GM21786 (cell line): ENCODE measurements around the gene B3GALT5.

ENCODE experiments used
- ATAC-seq: cut with Tn5 transposase; IDR thresholded peaks from one replicate; pipeline ENCODE4 v1.9.1; 2021; ENCODE audit not compliant: unreplicated experiment

Gene B3GALT5

DNA sequence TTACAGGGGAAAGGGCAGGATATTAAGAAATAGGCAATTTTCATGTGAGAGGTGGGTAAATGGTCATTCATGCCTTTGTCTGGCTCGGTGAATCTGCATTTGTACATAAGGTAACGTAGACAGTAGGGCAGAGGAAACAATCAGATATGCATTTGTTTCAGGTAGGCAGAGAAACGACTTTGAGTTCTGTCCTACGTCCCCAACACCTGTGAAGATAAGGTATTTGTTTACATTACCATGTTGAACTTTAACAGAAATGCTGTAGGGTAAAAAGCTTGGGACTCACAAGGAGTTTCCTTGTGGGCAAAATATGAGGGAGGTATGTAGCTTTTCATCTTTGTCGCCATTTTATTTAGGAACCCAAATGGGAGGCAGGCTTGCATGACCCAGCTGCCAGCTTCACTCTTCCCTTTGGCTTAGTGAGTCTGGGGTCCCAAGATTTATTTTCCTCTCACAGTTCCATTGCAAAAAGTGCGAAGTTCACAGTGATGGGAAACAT, 31.4 kb downstream of the B3GALT5 start:
- ATAC-seq = no peak

DNA sequence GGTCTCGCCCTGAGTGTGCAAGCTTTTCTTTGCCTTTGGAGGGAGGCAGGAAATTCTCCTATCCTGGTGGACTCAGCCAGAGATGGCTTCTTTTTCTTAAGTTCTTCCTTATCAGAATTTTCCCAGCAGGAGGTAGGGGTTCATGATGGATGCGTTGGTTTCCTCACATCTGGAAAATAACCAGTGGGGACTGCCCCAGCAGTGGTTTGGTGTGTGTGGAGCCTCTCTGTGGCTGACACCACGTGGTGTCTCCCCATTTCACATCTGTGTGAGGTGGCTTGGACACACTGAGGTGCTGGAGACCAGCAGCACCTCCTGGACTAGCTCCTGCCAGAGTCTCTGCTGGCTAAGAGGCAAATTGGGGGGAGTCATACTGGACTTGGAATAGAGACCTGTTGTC, 32.6 kb downstream of the B3GALT5 start:
- no peak for ATAC-seq

DNA sequence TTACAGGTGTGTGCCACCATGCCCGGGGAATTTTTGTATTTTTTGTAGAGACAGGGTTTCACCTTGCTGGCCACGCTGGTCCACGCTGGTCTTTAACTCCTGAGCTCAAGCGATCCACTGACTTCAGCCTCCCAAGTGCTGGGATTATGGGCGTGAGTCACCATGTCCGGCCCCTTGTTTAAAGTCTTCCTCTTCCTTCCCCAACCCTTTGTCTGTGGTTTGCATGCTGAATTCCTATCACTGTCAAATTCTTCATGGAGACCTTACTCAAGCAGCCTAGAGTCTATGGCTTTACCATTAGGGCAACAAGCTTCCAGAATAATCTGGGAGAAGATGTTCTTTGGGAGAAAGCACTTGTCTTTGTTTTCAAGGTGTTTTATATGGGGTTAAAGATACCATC, 34.7 kb downstream of the B3GALT5 start:
- ATAC-seq = no peak

DNA sequence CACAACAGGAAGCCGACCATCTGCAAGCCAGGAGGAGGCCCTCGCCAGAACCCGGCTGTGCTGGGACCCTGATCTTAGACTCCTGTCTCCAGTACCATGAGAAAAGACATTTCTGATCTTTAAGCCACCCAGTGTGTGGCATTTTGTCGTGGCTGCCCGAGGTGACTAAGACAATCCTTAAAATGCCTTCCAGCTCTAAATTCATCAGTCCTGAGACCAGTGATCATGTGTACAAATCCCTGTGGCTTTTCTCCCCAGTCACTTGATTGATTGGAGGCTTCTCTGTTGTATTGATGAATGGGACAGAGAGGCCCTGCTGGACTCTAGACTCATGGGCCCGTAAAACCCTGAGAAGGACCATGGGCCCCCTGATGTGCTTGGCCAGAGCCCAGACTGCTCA, 36.1 kb downstream of the B3GALT5 start:
- ATAC-seq = no peak

DNA sequence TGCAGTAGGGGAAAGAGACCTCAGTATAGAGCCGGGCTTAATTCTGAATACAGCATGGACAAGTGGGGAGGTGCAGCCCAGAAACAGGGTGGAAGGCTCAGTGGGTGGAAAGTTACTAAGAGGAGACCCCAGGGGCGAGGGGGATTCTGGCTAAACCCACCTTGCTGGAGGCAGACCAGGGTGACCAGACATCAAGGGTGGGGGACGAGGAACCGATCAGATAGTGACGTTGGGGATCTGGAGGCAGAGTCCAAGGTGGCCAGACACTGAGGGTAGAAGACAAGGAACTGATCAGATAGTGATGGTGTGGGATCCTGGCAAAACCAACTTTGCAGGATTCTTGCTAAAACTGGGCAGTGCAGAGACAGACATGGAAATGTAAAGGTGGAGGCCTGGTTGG, 36.8 kb downstream of the B3GALT5 start:
- ATAC-seq = no peak

DNA sequence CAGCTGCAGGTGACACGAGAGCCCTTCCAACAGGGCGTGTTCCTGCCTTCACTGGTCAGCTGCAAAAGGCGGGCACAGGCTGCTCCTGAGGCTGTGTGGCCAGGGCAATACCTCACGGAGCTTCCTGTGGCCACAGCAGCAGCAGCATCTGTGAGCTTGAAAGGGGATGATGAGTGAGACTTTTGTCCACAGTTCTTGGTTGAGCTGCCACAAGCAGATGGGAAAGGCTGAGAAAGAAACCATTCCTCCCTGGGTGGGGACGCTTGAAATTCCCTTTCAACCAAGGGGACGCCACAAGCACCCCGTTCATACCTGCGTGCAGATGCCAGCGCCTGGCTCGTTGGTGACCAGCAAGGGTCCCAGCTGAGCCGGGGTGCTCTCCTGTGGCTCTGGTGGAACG, 37.6 kb downstream of the B3GALT5 start:
- no peak for ATAC-seq

DNA sequence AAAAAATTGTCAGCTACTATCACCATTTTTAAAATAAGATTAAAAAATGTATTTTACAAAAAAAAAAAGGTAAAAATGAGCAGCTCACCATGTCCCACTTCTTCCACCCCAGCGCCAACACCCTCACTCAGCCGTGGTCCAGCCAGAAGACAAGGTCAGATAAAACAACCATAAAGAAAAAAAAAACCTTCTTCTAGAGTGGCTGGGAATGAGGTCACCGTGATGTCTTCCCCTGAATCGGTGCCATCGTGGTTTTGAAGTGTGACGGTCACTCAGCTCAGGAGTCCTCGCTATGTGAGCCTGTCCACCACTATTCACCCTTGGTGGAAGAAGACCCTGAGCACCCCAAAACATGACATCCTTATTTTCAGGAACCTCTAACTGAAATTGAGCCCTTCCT, 38.1 kb downstream of the B3GALT5 start:
- no peak for ATAC-seq

DNA sequence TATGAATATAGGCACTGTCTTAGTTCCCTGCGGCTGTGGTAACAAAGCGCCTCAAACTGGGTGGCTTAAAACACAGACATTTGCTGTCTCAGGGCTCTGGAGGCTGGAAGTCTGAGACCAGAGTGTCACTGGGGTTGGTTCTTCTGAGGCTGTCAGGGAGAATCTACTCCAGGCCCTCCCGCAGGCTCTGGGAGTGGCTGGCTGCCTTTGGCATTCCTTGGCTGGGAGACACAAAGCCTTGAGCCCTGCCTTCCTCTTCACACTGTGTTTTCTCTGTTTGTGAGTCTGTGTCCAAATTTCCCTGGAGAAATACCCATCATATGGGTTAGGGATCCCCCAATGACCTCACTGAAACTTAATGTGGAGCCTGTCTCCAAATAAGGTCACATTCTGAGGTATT, 38.5 kb downstream of the B3GALT5 start:
- ATAC-seq = no peak

DNA sequence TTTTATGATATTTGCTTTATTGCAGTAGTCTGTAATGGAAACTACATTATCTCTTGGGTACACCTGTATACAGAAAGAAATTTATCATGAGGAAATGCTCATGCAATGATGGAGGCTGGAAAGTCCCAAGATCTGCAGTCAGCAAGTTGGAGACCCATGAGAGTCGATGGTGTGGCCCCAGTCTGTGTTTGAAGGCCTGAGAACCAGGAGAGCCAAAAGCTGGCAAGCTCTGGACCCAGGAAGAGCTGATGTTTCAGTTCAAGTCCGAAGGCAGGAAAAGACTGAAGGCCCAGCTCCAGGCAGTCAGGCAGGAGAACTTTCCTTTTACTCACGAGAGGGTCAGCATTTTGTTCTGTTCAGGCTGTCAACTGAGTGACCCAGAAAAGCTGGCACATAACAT, 42.2 kb downstream of the B3GALT5 start:
- ATAC-seq = no peak

DNA sequence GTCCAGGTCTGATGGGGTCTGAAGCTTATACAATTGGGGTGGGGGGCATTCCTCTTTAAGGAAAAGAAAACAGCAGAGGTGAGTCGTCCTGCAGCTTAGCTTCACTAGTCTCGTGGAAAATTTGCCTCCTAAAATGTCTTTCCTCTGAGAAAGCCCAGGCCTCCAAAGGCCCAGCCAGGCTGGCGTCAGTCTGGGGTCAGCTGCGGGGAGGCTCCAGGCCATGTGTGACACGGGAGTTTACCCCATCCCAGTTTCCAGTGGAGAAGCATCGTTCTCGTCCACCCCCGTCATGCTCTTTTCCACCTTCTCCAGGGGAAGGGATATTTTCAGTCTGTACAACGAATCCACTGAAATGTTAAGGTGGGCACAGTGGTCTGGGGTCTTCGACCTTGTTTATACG, 42.8 kb downstream of the B3GALT5 start:
- no peak for ATAC-seq

DNA sequence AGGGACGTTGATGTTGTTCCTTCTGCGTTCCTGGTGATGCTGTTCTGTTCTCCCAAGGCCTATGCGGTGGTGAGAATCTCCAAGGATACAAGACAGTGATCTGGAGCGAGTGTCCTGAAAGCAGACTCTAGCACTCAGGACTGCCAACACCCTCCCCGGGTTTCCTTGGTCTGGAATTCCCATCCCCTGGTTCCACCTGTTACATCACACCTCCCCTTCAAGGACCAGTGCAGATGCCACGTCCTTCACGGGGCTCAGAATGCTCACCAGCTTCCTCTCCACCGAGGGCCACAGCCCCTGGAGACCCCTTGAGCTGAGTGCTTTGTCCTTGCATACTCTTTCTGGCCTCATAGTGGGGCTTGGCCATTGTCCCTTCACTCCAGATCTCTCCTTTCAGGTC, 43.5 kb downstream of the B3GALT5 start:
- ATAC-seq = no peak

DNA sequence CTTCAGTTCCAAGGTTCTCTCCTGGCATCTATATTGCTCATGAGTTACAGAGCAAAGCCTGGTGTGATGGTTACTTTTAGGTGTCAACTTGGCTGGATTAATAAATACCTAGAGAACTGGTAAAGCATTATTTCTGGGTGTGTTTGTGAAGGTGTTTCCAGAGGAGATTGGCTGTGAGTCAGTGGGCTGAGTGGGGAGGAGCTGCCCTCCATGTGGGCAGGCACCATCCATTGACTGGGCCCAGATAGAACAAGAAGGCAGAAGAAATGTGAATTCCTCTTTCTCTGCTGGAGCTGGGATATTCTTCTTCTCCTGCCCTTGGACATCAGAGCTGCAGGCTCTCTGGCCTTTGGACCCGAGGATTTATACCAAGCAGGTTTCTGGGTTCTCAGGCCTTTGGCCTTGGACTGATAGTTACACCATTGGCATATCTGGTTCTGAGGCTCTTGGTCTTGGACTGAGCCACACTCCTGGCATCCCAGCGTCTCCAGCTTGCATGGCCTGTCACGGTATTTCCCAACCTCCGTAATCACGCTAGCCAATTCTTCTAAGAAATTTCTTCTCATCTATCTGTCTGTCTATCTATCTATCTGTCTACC, 44.5 kb downstream of the B3GALT5 start:
- ATAC-seq = no peak

DNA sequence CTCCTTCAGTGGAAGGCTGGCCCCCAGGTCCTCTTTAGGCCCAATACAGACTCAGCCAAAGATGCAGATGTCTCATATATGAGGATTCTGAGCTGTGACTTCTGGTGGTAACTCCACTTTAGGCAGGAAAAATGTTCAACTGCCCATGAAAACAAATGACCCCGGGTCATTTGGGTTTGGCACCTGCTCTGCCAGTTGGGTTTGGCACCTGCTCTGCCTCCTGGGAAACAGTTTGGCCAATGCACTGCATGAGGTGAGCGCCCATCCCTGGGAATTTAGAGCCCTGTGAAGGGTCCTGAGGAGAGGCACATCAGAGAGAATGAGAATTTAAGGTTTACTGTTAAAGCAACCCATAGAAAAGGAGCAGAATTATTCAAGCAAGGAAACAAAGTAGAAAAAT, 45.3 kb downstream of the B3GALT5 start:
- no peak for ATAC-seq

DNA sequence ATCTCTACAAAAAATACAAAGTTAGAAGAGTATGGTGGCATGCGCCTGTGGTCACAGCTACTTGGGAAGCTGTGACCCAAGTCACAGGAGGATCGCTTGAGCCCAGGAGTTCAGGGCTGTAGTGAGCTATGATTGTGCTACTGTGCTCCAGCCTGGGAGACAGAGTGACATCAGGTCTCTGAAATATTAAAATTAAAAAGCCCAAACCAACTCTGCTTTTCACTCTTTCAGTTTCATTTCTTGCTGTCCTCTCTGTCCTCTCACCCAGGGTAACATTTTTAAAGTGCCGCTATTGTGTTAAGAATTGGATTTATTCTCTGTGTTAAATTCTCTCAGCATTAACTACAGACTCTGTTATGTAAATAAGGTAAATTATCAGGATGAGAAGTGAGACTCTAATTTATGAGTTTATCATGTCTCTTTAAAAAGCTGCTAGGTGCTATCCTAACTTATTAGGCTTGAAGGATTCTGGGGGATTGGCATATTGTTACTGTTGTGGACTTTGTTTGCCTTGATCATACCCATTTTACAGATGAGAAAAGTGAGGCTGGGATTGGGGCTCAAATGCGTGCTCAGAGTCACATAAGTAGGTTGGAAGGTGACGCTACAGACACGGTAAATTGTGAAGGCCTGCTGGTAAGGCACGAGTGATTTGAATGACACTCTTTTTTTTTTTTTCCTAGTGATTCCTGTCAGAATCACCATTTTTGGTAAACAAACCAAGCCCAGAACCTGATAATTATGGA, 46.5 kb downstream of the B3GALT5 start:
- ATAC-seq = no peak

DNA sequence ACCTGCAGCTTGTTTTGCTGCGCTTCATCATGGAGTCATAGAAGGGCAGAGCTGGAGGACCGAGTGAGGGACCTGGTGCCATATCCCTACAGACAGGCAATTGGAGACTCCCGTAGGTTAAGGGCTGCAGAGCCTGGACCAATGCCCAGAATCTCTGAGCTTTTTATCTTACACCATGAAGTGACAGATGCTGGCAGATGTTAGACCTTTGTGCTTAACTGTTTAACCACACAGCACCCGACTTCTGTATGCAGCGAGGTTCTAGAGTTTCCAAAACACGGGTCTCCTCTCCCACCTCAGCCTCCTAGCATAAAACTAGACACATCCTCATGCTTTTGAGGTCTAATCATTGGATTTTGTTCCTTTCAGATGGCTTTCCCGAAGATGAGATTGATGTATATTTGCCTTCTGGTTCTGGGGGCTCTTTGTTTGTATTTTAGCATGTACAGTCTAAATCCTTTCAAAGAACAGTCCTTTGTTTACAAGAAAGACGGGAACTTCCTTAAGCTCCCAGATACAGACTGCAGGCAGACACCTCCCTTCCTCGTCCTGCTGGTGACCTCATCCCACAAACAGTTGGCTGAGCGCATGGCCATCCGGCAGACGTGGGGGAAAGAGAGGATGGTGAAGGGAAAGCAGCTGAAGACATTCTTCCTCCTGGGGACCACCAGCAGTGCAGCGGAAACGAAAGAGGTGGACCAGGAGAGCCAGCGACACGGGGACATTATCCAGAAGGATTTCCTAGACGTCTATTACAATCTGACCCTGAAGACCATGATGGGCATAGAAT, 47.6 kb downstream of the B3GALT5 start:
- no peak for ATAC-seq

DNA sequence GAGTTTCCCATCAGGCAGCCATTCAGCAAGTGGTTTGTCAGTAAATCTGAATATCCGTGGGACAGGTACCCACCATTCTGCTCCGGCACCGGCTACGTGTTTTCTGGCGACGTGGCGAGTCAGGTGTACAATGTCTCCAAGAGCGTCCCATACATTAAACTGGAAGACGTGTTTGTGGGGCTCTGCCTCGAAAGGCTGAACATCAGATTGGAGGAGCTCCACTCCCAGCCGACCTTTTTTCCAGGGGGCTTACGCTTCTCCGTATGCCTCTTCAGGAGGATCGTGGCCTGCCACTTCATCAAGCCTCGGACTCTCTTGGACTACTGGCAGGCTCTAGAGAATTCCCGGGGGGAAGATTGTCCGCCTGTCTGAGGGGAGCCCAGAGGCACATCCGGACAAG, 48.4 kb downstream of the B3GALT5 start:
- no peak for ATAC-seq

DNA sequence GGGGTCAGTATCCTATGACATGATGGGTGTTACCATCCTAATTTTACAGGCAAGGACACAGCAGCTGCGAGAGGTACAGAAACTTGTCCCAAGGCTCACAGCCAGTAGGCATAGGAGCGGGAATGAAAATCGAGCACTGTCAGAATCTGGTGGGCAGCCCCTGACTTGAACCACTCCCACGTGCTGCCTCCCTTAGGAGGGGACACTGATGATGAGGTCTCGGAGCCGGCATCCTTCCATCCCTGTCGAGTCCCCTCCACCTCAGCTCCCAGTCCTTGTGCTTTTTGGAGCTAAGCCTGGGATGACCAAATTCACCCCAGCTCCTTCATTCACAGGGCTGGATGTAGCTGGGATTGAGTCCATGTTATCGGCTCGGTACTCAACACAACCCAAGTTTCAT, 49.0 kb downstream of the B3GALT5 start:
- ATAC-seq = no peak

DNA sequence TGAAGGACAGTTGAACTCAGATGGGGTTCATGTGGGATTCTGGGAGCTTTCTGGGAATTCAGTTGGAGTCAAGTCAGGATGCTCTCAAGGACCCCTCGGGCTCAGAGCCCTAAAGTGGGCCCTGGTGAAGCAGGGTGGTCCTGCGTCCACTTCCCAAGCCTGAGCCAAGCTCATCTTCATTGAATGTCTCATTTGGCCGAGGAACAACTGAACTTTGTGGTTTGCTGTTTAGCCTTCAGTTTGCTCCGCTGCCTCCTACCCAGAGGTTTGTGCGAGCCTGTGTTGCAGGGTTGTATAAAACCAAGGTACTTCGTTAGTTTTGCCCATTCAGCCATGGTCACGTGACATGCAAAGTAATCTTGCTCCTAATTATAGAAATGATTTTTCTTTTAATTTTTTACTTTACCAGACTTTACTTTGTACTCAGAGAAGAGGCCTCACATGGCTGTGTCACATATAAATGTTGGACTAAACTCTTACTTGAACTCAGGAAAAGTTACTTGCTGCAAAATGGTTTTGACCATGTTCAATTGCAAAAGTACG, 49.7 kb downstream of the B3GALT5 start:
- no peak for ATAC-seq

DNA sequence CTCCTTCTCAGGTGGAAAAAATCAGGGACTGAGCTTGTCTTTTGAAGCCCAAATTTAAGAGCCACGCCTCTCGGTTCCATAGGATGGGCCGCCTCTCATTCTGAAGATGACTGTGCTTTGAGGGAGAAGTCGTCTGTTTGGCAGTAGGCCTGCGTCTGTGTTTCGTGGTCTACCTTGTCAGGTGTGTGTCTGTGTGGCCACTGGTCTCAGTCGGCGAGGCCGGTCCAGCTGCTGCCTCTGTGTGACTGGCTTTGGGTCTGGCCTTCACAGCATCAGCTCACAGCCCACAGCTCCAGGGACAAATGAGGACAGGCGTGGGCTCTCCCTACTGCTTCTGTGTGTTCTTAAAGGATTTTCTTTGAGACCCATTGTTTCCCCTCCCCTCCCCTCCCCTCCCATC, 50.3 kb downstream of the B3GALT5 start:
- no peak for ATAC-seq

DNA sequence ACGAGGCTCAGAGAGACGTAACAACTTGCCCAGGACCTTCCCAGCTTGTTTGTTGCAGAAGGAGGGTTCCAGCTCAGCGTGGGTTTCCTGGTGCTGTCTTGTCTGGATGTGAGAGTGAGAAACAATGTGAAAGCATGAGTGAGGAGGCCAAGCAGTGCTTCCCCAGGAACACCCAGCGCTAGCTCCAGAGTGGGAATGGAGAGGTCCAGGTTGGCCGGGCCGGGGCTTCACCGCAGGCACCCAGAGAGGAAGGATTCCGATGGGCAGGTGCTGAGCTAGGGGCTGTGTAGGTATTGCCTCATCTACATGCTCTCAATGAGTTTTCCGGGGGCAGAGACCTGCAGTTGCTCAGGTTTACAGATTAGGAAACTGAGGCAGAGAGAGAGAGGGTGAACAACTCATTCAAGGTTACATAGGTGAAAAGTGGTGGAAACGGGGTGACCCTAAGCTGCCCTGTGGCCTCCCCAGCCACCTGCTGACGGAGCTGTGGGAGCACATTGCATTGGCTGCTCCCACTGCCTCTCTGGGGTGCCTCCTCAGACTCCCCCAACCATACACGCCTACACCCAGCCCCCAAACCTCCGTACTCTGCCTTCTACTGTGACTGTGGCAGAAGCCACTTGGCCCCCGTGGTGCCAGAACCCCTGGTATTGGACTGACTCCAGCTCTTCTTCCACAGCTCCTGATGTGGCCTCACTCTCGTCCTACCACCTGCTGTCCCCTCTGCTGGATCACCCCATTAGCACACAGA, 51.2 kb downstream of the B3GALT5 start:
- no peak for ATAC-seq

DNA sequence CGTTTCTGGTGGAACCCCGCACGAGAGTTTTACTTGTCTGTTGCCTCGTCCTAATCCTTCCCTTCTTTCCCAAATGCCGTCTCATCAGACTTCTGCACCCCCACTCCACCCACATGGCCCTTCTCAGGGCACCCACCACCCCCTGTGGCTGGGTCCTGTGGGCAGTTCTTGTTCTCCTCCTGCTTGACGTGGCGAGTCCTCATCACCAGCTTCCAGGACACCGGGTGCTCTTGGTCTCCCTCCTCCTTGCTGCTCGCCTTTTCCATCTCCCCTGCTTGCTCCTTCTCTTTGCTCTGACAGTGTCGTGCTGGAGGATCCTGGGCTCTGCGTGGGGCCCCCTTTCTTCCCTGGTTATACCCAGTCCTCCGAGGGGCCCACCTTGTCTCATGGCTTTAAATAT, 51.8 kb downstream of the B3GALT5 start:
- ATAC-seq = no peak
